Measurements from ENCODE around the gene GRIN2C. TPM values are rescaled to one million over a fixed set of nuclear protein-coding genes. Genes with fewer than 3 reads are reported as not detected.
A peak's percentile ranks its signal among the peaks of the same experiment; 100 is the strongest.

The GRIN2C gene
- total RNA-seq, 1 donor from 2014 or later = 1.2 TPM

GRCh38 chr17:74812109-74813009, 47.3 kb downstream of the GRIN2C start:
- ATAC-seq = peak; percentile 87
- DNase-seq (ENCODE audit: missing footprints) = no peak
- intact Hi-C loops (cut with DNase I) = no loop called here

DNA sequence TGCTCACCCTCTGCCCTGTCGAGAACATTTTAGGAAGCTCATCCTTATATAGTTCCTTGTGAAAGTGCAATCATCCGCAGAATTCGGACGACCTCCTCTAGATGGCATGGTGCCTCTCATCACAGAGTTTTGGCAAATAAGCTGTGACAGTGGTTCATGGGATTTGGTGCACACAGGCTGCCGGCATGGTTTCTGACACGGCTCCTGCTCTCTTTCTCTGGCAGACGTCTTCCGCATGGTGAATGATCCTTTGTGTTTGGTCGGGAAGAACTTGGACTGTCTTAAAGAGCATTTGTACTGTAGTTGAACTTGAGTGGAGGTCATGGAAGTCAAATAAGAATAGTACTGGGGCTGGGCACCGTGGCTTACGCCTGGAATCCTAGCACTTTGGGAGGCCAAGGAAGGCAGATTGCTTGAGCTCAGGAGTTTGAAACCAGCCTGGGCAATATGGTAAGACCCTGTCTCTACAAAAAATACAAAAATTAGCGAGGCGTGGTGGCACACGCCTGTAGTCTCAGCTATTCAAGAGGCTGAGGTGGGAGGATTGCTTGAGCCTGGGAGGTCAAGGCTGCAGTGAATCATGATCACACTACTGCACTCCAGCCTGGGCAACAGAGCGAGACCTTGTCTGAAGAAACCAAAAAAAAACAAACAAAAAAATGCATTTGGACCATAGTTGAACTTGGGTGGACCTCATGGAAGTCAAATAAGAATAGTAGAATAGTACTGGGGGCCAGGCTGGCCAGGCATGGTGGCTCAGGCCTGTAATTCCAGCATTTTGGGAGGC, 48.8 kb downstream of the GRIN2C start:
- ATAC-seq (peak; percentile 17), DNase-seq (ENCODE audit: missing footprints) (no peak)
- intact Hi-C loops (cut with DNase I) = no loop called here

GRCh38 chr17:74808714-74809430, 50.8 kb downstream of the GRIN2C start:
- DNase-seq (ENCODE audit: missing footprints) (peak; percentile 66), ATAC-seq (no peak)
- intact Hi-C loops (cut with DNase I) = no loop called here

- intact Hi-C loops (cut with DNase I) = no loop called here
Measured at GRCh38 chr17:74807925-74808324, 51.8 kb downstream of the GRIN2C start.

GRCh38 chr17:74807441-74807840, 52.2 kb downstream of the GRIN2C start:
- no peak for ATAC-seq
- intact Hi-C loops (cut with DNase I) = no loop called here
- DNase-seq (ENCODE audit: missing footprints) = peak; percentile 58

More at GRCh38 chr17:74807925-74808324, 51.8 kb downstream of the GRIN2C start:
- no peak for ATAC-seq
- DNase-seq (ENCODE audit: missing footprints) = peak; percentile 34

DNA sequence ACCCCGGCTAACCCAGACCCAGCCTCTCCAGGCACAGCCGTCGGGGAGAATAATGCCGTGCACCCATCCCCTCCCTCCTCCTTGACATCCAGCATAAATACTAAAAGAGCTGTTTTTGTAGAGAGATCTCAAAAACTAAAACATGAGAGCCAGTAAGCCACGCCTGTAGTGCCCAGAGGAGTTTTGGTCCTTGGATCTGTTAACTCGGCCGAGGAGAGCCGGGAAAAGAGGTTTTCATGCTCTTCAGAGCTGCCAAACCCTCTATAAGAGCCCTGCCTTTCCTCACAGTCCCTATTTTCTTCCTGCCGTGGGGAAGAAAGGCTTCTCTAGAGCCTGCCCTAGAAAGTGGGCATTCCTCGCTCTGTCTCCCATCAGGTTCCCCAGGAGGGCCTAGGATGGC, 53.4 kb downstream of the GRIN2C start:
- ATAC-seq (no peak), DNase-seq (ENCODE audit: missing footprints) (no peak)
- intact Hi-C loops (cut with DNase I) = no loop called here

GRCh38 chr17:74805591-74805991, 54.1 kb downstream of the GRIN2C start:
- intact Hi-C loops (cut with DNase I) = no loop called here
- peak; percentile 72 for ATAC-seq
- no peak for DNase-seq (ENCODE audit: missing footprints)

- DNase-seq (ENCODE audit: missing footprints) = no peak
- ATAC-seq = no peak
- intact Hi-C loops (cut with DNase I) = no loop called here
Measured at GRCh38 chr17:74804683-74805082, 55.0 kb downstream of the GRIN2C start.

DNA sequence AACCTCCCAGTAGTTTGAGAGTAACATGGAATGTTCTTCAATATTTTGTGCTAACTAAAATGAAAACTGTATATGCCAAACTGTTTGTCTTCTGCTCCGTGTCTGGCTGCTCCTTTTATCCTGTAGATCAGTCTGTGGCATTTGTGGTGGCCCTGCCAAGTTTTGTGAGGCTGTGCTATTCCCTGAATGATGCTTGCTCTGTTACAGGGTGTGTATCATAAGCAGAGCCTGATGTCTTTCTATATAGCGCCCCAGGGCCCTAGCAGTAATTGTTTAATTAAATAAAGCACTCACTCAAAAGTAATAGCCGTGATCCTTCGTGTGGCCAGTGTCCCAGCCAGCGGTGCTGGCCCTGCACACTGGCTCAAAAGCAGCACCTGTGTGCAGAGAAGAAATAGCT, 55.7 kb downstream of the GRIN2C start:
- ATAC-seq = no peak
- no peak for DNase-seq (ENCODE audit: missing footprints)
- intact Hi-C loops (cut with DNase I) = no loop called here

GRCh38 chr17:74803388-74803930, 56.2 kb downstream of the GRIN2C start:
- DNase-seq (ENCODE audit: missing footprints) (no peak), ATAC-seq (no peak)
- intact Hi-C loops (cut with DNase I) = no loop called here

DNA sequence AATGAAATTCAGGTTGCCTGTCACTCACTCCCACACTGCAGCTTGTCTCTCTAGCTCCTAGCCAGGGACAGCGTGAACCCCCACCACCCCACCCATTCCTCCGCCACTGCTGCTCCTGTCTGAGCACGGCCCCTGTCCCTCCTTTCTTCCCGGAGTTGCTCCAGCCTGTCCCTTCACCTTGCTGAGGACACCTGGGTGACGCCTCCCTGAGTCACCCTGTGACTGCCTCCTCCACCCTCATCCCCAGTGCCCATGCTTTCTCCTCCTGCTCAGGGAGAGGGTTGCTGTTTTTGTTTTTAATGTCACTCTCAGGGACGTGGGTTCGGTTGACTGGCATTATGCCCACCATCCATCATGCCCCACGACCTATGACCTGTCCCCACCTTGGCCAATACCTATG, 57.8 kb downstream of the GRIN2C start:
- intact Hi-C loops (cut with DNase I) = no loop called here
- DNase-seq (ENCODE audit: missing footprints) (no peak), ATAC-seq (no peak)

DNA sequence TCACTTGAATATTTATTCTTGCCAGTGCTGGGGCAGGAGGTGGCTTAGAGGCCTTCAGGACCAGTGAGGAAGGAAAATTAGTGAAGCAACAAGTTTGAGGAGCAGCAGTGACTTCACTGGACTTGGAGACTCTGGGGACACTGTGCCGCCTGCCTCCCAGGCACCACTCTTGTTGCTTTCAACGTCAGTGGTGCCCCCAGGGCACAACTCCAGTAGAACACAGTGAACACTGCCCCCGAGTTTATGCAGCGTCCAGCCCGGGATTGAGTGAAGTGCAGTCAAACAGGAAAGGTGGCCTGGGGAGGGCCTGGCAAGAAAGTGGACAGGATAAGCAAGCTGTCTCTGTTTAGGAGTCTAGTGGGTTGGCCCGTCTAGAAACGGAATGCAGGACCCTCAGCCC, 59.2 kb downstream of the GRIN2C start:
- intact Hi-C loops (cut with DNase I) = no loop called here
- no peak for DNase-seq (ENCODE audit: missing footprints)

GRCh38 chr17:74799097-74799496, 60.6 kb downstream of the GRIN2C start:
- ATAC-seq (no peak), DNase-seq (ENCODE audit: missing footprints) (no peak)
- intact Hi-C loops (cut with DNase I) = no loop called here

More for the DNA sequence above, 59.2 kb downstream of the GRIN2C start:
- no peak for ATAC-seq

DNA sequence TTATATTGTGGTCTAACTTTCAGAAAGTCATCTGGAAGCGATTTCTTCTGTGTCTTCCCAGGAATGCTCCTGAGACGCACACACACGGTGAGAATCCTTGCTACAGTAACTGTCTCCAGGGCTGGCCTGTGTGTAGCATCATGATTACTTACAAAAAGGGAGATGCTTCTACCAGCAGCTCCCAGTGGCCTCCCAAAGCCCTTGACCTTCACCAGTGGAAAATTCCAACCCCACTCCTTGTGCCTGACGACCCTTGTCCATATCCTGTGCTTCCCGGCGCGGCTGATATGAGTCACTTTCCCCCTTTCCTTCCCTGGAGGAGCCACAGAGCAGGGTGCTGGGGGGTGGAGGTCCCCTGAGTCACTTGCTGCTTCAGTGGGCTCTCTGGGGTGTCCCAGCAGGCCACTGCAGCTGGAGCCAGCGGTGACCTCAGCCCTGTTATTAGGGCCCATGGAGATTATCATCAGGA, 61.4 kb downstream of the GRIN2C start:
- ATAC-seq (no peak), DNase-seq (ENCODE audit: missing footprints) (no peak)
- intact Hi-C loops (cut with DNase I) = no loop called here

DNA sequence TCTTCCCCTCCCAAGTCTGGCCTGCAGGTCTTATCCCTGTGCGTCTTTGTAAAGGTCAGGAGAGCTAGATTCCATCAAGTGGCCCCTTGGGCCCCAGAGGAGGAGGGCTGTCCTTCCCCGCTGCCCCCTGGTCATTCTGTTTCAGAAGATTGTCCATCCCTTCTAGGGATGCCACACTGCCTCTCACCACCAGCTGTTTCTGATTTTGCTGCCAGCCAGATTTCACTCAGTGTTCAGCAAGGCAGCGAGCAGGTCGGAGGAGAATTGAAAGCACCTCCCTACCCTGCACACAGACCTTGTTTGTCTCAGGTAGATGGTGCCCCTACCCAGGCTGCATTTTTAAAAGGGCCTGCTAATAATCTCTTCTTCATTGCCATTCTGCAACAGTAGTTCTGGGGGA, 61.9 kb downstream of the GRIN2C start:
- ATAC-seq = no peak
- DNase-seq (ENCODE audit: missing footprints) = no peak
- intact Hi-C loops (cut with DNase I) = no loop called here

- DNase-seq (ENCODE audit: missing footprints) (no peak), ATAC-seq (no peak)
- intact Hi-C loops (cut with DNase I) = no loop called here
Measured at GRCh38 chr17:74796866-74797265, 62.8 kb downstream of the GRIN2C start.

GRCh38 chr17:74796211-74796610, 63.5 kb downstream of the GRIN2C start:
- DNase-seq (ENCODE audit: missing footprints) (no peak), ATAC-seq (no peak)
- intact Hi-C loops (cut with DNase I) = no loop called here

GRCh38 chr17:74795327-74796020, 64.2 kb downstream of the GRIN2C start:
- DNase-seq (ENCODE audit: missing footprints) = no peak
- intact Hi-C loops (cut with DNase I) = no loop called here

More at GRCh38 chr17:74795327-74796020, 64.2 kb downstream of the GRIN2C start:
- ATAC-seq = no peak

All from Right ventricle myocardium inferior (tissue), 1 donor.